Germinal center (tissue), 1 donor: ENCODE data around the gene DLK2.
"Not testable (repeated sequence)": the region's sequence is repeated elsewhere in the genome, so short reads cannot be mapped to it uniquely, and the experiment has no call there.

Source experiments
- DNase-seq: peaks from one replicate; pipeline ENCODE4 v3.0.0; 2012; ENCODE audit warnings: mixed read lengths, low spot score

The DLK2 gene

DNA sequence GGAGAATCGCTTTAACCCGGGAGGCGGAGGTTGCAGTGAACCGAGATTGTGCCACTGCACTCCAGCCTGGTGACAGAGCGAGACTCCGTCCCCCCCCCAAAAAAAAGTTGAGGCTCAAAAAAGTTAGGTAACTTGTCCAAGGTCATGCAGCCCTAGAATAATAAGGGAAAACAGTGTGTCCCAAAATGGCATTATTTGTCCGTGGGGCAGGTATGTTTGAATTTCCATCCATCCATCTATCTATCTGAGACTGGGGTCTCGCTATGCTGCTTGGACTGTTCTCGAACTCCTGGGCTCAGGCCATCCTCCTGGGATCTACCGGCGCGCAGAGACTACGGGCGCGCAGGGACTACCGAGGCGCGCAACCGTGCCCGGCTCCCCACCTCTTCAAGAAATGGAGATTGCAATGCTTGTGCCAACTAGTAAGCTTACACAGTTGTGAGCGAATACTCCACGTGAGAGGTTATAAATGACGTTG is 28.4 kb downstream of the DLK2 start:
- no peak for DNase-seq

DNA sequence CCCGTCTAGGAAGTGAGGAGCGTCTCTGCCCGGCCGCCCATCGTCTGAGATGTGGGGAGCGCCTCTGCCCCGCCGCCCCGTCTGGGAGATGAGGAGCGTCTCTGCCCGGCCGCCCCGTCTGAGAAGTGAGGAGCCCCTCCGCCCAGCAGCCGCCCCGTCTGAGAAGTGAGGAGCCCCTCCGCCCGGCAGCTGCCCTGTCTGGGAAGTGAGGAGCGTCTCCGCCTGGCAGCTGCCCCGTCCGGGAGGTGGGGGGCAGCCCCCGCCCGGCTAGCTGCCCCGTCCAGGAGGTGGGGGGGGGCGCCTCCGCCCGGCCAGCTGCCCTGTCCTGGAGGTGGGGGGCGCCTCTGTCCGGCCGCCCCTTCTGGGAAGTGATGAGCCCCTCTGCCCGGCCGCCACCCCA is 30.3 kb downstream of the DLK2 start:
- not testable (repeated sequence) for DNase-seq

- no peak for DNase-seq
Measured at GRCh38 chr6:43421831-43422230, 33.5 kb downstream of the DLK2 start.

DNA sequence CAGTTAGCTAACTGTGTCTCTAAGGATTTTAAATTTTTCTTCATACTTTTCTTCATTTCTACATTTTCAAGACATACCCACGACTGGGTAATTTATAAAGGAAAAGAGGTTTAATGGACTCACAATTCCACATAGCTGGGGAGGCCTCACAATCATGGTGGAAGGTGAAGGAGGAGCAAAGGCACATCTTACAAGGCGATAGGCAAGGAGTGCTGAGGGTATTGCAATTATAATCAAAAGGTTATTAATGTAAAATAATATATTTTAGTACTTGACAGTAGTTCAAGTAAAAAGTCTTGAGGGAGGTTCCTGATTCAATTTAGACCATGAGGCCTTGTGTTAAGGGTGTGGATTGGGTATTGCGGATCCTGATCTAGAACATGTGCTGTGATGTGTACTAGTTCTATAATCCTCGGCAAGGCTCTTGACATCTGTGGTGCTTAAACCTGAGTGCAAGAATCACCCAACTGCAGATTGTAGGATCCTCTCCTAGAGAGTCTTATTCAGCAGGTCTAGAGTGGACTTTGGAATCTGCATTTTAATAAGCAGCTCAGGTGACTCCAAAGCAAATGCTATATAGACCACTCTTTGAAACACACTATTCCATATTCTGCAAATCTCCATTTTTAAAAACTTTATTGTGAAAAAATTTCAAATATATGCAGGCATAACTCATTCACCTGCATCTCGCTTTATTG is 35.2 kb downstream of the DLK2 start:
- DNase-seq: no peak

- no peak for DNase-seq
Measured at GRCh38 chr6:43416935-43417334, 38.4 kb downstream of the DLK2 start.

DNA sequence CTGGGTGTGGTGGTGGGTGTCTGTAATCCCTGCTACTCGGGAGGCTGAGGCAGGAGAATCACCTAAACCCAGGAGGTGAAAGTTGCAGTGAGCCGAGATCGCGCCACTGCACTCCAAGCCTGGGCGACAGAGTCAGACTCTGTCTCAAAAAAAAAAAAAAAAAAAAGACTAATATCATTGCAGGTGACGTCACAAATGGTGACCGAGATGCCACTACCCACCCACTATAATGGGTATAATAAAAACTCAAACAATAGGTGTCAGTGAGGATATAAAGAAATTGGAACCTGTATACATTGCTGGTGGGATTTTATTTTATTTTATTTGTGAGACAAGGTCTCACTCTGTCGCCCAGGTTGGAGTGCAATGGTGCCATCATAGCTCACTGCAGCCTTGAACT is 40.1 kb downstream of the DLK2 start:
- DNase-seq: not testable (repeated sequence)

DNA sequence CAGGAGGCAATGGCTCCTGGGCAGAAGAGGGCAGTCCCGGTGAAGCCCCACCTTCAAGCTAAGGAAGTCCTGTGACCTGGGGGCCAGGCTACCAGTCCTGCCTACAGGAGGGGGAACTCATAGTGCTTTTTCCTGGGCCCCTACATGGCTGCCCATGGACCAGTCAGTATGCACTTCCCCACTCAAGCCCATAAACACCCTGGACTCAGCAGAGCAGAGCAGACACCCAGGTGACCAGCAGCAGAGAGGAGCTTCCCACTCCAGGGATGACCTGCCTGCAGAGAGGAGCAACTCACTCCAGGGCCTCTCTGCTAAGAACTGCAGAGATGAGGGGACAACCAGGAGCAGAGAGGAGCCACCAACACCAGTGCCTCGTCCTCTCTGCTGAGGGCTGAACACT is 42.3 kb downstream of the DLK2 start:
- DNase-seq: no peak

DNA sequence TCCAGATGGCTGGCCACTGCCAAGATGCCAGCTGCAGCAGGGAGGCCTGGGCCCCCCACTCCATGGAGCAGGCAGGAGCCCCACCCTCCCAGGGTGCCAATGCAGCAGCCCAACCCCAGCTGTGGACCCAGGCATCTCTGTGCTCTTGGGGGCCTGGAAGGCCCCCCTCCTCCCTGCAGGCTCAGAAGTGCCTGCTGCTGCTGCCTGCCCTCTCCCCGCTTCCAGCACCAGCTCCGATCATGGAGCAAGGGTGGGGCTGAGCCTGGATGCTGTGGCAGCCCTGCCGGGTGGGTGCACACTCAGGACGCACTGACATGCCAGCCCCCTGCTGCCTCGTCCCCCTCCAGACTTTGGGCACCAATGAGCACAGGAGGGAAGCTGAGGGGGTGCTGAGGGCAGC is 42.8 kb downstream of the DLK2 start:
- no peak for DNase-seq

- not testable (repeated sequence) for DNase-seq
Measured at GRCh38 chr6:43410776-43411175, 44.6 kb downstream of the DLK2 start.

GRCh38 chr6:43408259-43408658 is 47.1 kb downstream of the DLK2 start:
- no peak for DNase-seq

DNA sequence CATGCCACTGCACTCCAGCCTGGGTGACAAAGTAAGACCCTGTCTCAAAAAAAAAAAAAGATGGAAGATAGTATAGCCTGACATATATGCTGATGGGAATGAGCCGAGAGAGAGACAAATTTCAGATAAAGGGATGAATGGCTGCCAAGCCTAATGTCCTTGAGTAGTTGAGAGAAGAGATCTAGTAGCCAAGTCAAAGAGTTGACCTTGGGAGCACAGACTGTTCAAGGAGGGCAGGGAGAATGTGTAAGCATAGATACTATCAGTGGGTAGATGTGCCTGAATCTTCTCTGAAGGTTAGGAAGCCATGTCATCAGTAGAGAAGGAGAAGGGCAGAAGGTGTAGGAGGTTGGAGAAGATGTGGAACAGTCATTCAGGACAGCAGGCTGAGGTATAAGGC is 48.1 kb downstream of the DLK2 start:
- DNase-seq: no peak

DNA sequence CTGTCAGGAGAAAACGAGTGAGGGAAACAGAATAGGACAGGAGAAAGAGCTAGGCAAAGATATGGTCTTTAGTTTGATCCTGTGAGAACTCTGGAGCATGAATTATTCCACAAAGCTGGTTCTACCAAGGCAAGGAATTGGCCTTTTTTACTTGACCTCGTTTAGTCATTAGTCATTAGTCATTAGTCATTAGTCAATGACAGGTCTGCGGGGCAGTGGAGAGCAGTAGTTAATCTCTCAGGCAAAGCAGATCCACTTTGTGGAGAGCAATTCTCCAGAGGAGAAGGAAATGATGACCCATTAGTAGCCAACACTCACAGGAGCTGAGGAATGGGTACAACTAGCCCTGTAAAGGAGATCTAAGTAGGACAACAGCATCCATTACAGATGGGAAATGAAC is 50.0 kb downstream of the DLK2 start:
- DNase-seq: no peak

DNA sequence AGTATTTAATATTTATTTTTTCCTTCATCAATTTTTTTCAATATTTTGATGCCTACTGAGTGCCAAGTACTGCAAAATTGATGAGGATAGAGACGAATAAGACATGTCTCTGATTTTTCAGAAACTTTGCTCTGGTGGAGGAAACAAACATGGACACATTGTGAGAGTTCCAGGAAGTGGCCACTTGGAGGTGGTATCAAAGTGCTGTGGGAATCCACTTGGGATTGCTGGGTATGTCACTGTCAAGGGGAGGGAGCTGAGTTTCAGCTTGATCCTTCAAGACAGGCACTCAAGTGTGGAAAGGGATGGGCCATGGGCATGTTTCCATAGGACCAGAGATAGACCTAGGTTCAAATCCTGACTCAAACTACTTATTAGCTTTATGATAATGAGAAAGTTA is 52.5 kb downstream of the DLK2 start:
- DNase-seq: no peak

- DNase-seq: no peak
Measured at GRCh38 chr6:43401730-43402129, 53.6 kb downstream of the DLK2 start.
